Liver (tissue), 9 donors: ENCODE results near the gene SLC6A18. TPM values are rescaled to one million over a fixed set of nuclear protein-coding genes. Genes with fewer than 3 reads are reported as not detected.

Experiments used
- DNase-seq: peaks from one replicate; pipeline ENCODE4 v3.0.0-alpha.2; 2017; ENCODE audit warnings: low spot score
- H3K27ac ChIP-seq, 2 donors: one replicate each; pipeline ENCODE4 v1.7.0; 2013; ENCODE audit warnings: inconsistent platforms in 2 of 2, low read length in 2 of 2, control low read depth in 1 of 2, low read depth in 1 of 2, mild to moderate bottlenecking in 1 of 2
- H3K27me3 ChIP-seq, 4 donors: one replicate each; pipeline versions ENCODE4 v1.6.1 to v1.7.0; 2013; ENCODE audit warnings: low read length in 3 of 4, inconsistent platforms in 1 of 4, mild to moderate bottlenecking in 1 of 4, moderate library complexity in 1 of 4; ENCODE audit not compliant: control insufficient read depth in 4 of 4, insufficient read depth in 4 of 4
- H3K36me3 ChIP-seq, 4 donors: one replicate each; pipeline versions ENCODE4 v1.6.1 to v1.7.0; 2013; ENCODE audit warnings: low read length in 3 of 4, mild to moderate bottlenecking in 3 of 4, low read depth in 1 of 4, moderate library complexity in 1 of 4; ENCODE audit not compliant: control insufficient read depth in 4 of 4, insufficient read depth in 3 of 4
- H3K4me1 ChIP-seq, 4 donors: one replicate each; pipeline versions ENCODE4 v1.6.1 to v1.7.0; 2013; ENCODE audit warnings: low read length in 3 of 4, mild to moderate bottlenecking in 3 of 4, moderate library complexity in 1 of 4; ENCODE audit not compliant: control insufficient read depth in 4 of 4, insufficient read depth in 4 of 4
- H3K4me3 ChIP-seq, 3 donors: one replicate each; pipeline versions ENCODE4 v1.6.1 to v1.7.0; 2013; ENCODE audit warnings: low read length in 3 of 3, control low read depth in 1 of 3, low read depth in 1 of 3, mild to moderate bottlenecking in 1 of 3
- H3K9ac ChIP-seq, 2 donors: one replicate each; pipeline ENCODE4 v1.7.0; 2013; ENCODE audit warnings: low read length in 2 of 2, mild to moderate bottlenecking in 2 of 2, moderate library complexity in 2 of 2, control low read depth in 1 of 2, low read depth in 1 of 2
- H3K9me3 ChIP-seq, 4 donors: one replicate each; pipeline versions ENCODE4 v1.6.1 to v1.7.0; 2013; ENCODE audit warnings: low read length in 3 of 4; ENCODE audit not compliant: control insufficient read depth in 4 of 4
- EGR1 ChIP-seq, 2 donors: IDR thresholded peaks; 2 replicates each; pipeline ENCODE4 v1.6.1; 2016 to 2018; ENCODE audit warnings: antibody characterized with exemption in 2 of 2, low read depth in 2 of 2
- FOXA1 ChIP-seq: IDR thresholded peaks from 2 replicates; pipeline ENCODE4 v1.6.1; 2016; ENCODE audit warnings: antibody characterized with exemption
- FOXA2 ChIP-seq: IDR thresholded peaks from 2 replicates; pipeline ENCODE4 v1.6.1; 2016; ENCODE audit warnings: antibody characterized with exemption
- GABPA ChIP-seq, 2 donors: IDR thresholded peaks in 1 of 2; conservative IDR thresholded peaks in 1 of 2; 2 replicates each; pipeline ENCODE4 v1.6.1; 2016; ENCODE audit warnings: antibody characterized with exemption in 2 of 2, mild to moderate bottlenecking in 1 of 2, moderate library complexity in 1 of 2
- HNF4A ChIP-seq, 2 donors: conservative IDR thresholded peaks; 2 replicates each; pipeline ENCODE4 v1.6.1; 2016; ENCODE audit warnings: antibody characterized with exemption in 2 of 2, mild to moderate bottlenecking in 2 of 2
- HNF4G ChIP-seq: IDR thresholded peaks from 2 replicates; pipeline ENCODE4 v1.6.1; 2016; ENCODE audit warnings: antibody characterized with exemption
- JUND ChIP-seq, 2 donors: IDR thresholded peaks; 2 replicates each; pipeline ENCODE4 v1.6.1; 2016; ENCODE audit warnings: antibody characterized with exemption in 2 of 2
- NR2F2 ChIP-seq: IDR thresholded peaks from 2 replicates; pipeline ENCODE4 v1.6.1; 2016; ENCODE audit warnings: antibody characterized with exemption
- RAD21 ChIP-seq, 2 donors: IDR thresholded peaks; 2 replicates each; pipeline ENCODE4 v1.6.1; 2016; ENCODE audit warnings: antibody characterized with exemption in 2 of 2, mild to moderate bottlenecking in 2 of 2
- RXRA ChIP-seq, 2 donors: IDR thresholded peaks; 2 replicates each; pipeline ENCODE4 v1.6.1; 2017 to 2018; ENCODE audit warnings: antibody characterized with exemption in 2 of 2, mild to moderate bottlenecking in 1 of 2
- SP1 ChIP-seq: IDR thresholded peaks from 2 replicates; pipeline ENCODE4 v1.6.1; 2018; ENCODE audit warnings: antibody characterized with exemption, mild to moderate bottlenecking
- TAF1 ChIP-seq: conservative IDR thresholded peaks from 2 replicates; pipeline ENCODE4 v1.6.1; 2016; ENCODE audit warnings: antibody characterized with exemption, mild to moderate bottlenecking
- YY1 ChIP-seq: IDR thresholded peaks from 2 replicates; pipeline ENCODE4 v1.6.1; 2016; ENCODE audit warnings: antibody characterized with exemption, mild to moderate bottlenecking
- WGBS: extraction: QIAGEN DNeasy Blood & Tissue Kit; methylation state at CpG from one replicate; pipeline ENCODE4 v1.1.7; 2013; 5-methylcytosine and 5-hydroxymethylcytosine counted together
- polyA plus RNA-seq, 2 donors: library from polyadenylated mRNA; stranded (reverse) in 1 of 2; unstranded in 1 of 2; fragments of 200-250 nt in 1 of 2; fragments of >200 nt in 1 of 2; fragmentation: Nextera tagmentation in 1 of 2; extraction: Ambion mirVana in 1 of 2; gene quantifications; one replicate each; pipeline versions ENCODE4 v1.2.1 to v1.2.3, GENCODE V29; 2013 to 2015
- total RNA-seq, 2 donors: library from RNA; depleted of rRNA; stranded (reverse); fragments of >200 nt; gene quantifications; one replicate each; pipeline ENCODE4 v1.2.3, GENCODE V29; 2014
- TF ChIP-seq, protein P1 (sequence below): IDR thresholded peaks from 2 replicates; pipeline ENCODE4 v1.6.1; 2016; ENCODE audit warnings: antibody characterized with exemption, mild to moderate bottlenecking
- TF ChIP-seq, protein P2 (sequence below): fragments of 150-350 bp; IDR thresholded peaks from 2 replicates; pipeline ENCODE4 v1.5.1; 2017; ENCODE audit warnings: improper control_type of control experiment, low read depth, low read length; ENCODE audit not compliant: missing input control
- TF ChIP-seq, protein P3 (sequence below): IDR thresholded peaks from 2 replicates; pipeline ENCODE4 v1.6.1; 2016; ENCODE audit warnings: antibody characterized with exemption
- TF ChIP-seq, protein P4 (sequence below): IDR thresholded peaks from 2 replicates; pipeline ENCODE4 v1.6.1; 2016; ENCODE audit warnings: antibody characterized with exemption
- TF ChIP-seq, protein P5 (sequence below): IDR thresholded peaks from 2 replicates; pipeline ENCODE4 v1.6.1; 2016; ENCODE audit warnings: antibody characterized with exemption
- donor health status: healthy.
- donor health status: healthy.
- donor health status: healthy.
- donor health status: healthy.
- donor health status: healthy.

The SLC6A18 gene
- total and polyA plus RNA-seq, 4 donors, result not detected

DNA sequence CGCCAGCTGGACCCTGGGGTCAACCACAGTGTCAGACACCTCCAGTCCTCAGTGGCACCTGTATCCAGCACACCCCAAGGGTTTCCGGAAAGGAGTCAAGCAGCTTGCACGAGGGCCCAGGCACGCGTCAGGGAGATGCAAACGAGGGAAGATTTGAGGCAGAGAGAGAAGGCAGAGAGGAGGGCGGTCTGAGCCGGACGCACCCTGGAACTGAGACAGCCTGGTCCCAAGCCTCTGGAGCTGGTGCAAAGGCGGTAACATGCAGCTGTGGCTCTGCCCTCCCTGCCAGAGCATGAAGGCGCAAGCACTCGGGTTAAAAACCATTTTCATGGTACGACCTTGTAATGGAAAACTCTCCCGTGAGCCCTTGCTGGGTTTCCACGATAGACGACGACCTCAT is 32.2 kb downstream of the SLC6A18 start:
- TF ChIP-seq RAD21 (IDR thresholded peaks at IDR 0.05), result no peak
- TF ChIP-seq GABPA (IDR thresholded peaks at IDR 0.05 in 1 of 2, conservative IDR thresholded peaks at IDR 0.05 in 1 of 2), result no peak
- no peak for TF ChIP-seq EGR1 (IDR thresholded peaks at IDR 0.05; ENCODE audit: low read depth in 2 of 2)
- TF ChIP-seq SP1, result no peak
- TF ChIP-seq JUND (IDR thresholded peaks at IDR 0.05), result no peak
- TF ChIP-seq, protein P1, sequence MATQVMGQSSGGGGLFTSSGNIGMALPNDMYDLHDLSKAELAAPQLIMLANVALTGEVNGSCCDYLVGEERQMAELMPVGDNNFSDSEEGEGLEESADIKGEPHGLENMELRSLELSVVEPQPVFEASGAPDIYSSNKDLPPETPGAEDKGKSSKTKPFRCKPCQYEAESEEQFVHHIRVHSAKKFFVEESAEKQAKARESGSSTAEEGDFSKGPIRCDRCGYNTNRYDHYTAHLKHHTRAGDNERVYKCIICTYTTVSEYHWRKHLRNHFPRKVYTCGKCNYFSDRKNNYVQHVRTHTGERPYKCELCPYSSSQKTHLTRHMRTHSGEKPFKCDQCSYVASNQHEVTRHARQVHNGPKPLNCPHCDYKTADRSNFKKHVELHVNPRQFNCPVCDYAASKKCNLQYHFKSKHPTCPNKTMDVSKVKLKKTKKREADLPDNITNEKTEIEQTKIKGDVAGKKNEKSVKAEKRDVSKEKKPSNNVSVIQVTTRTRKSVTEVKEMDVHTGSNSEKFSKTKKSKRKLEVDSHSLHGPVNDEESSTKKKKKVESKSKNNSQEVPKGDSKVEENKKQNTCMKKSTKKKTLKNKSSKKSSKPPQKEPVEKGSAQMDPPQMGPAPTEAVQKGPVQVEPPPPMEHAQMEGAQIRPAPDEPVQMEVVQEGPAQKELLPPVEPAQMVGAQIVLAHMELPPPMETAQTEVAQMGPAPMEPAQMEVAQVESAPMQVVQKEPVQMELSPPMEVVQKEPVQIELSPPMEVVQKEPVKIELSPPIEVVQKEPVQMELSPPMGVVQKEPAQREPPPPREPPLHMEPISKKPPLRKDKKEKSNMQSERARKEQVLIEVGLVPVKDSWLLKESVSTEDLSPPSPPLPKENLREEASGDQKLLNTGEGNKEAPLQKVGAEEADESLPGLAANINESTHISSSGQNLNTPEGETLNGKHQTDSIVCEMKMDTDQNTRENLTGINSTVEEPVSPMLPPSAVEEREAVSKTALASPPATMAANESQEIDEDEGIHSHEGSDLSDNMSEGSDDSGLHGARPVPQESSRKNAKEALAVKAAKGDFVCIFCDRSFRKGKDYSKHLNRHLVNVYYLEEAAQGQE, result no peak
- TF ChIP-seq HNF4A (conservative IDR thresholded peaks at IDR 0.05), result no peak
- no peak for TF ChIP-seq NR2F2
- TF ChIP-seq FOXA2, result no peak
- TF ChIP-seq TAF1, result no peak
- TF ChIP-seq, protein P2, sequence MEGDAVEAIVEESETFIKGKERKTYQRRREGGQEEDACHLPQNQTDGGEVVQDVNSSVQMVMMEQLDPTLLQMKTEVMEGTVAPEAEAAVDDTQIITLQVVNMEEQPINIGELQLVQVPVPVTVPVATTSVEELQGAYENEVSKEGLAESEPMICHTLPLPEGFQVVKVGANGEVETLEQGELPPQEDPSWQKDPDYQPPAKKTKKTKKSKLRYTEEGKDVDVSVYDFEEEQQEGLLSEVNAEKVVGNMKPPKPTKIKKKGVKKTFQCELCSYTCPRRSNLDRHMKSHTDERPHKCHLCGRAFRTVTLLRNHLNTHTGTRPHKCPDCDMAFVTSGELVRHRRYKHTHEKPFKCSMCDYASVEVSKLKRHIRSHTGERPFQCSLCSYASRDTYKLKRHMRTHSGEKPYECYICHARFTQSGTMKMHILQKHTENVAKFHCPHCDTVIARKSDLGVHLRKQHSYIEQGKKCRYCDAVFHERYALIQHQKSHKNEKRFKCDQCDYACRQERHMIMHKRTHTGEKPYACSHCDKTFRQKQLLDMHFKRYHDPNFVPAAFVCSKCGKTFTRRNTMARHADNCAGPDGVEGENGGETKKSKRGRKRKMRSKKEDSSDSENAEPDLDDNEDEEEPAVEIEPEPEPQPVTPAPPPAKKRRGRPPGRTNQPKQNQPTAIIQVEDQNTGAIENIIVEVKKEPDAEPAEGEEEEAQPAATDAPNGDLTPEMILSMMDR, result no peak
- TF ChIP-seq, protein P3, sequence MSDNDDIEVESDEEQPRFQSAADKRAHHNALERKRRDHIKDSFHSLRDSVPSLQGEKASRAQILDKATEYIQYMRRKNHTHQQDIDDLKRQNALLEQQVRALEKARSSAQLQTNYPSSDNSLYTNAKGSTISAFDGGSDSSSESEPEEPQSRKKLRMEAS, result no peak
- TF ChIP-seq YY1, result no peak
- no peak for TF ChIP-seq RXRA (IDR thresholded peaks at IDR 0.05)
- TF ChIP-seq, protein P4, sequence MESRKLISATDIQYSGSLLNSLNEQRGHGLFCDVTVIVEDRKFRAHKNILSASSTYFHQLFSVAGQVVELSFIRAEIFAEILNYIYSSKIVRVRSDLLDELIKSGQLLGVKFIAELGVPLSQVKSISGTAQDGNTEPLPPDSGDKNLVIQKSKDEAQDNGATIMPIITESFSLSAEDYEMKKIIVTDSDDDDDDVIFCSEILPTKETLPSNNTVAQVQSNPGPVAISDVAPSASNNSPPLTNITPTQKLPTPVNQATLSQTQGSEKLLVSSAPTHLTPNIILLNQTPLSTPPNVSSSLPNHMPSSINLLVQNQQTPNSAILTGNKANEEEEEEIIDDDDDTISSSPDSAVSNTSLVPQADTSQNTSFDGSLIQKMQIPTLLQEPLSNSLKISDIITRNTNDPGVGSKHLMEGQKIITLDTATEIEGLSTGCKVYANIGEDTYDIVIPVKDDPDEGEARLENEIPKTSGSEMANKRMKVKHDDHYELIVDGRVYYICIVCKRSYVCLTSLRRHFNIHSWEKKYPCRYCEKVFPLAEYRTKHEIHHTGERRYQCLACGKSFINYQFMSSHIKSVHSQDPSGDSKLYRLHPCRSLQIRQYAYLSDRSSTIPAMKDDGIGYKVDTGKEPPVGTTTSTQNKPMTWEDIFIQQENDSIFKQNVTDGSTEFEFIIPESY, result no peak
- TF ChIP-seq HNF4G, result no peak
- TF ChIP-seq, protein P5, sequence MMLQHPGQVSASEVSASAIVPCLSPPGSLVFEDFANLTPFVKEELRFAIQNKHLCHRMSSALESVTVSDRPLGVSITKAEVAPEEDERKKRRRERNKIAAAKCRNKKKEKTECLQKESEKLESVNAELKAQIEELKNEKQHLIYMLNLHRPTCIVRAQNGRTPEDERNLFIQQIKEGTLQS, result no peak
- no peak overlapping the region for H3K4me3 ChIP-seq
- no peaks in the 10 kb centered on the region for H3K4me1 ChIP-seq
- H3K9ac ChIP-seq, result no peak overlapping the region
- no peak overlapping the region for H3K27ac ChIP-seq
- no peaks in the 10 kb centered on the region for H3K36me3 ChIP-seq
- no peaks in the 10 kb centered on the region for H3K9me3 ChIP-seq
- WGBS, result 86% methylated on average over 17 of the region's 17 CpGs
- DNase-seq, result no peak
- no peaks in the 10 kb centered on the region for H3K27me3 ChIP-seq

DNA sequence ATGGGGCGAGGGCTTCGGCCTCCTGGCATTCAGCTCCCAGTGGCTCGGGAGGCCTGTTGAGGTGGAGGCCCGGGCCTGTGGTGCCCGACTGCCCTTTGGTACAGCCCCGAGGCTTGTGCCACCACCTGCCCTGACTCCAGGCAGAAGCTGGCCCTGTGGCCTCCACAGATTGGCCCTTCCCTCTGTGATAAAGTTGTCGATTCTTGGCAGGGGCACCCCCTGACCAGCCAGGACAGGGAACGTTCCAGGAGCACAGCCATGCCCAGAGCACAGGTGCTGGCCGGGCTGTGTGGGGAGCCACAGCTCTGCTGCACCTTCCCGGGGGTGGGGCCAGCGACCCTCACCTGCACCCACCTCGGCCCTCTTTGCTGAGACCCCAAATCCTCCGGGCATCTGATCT is 32.7 kb downstream of the SLC6A18 start:
- DNase-seq, result no peak
- Histone ChIP-seq H3K9ac (no peak overlapping the region), H3K27me3 (no peaks in the 10 kb centered on the region), H3K4me1 (no peaks in the 10 kb centered on the region), H3K36me3 (no peaks in the 10 kb centered on the region), H3K27ac (no peak overlapping the region), H3K9me3 (peaks cover 0 to 2% (median 0%) of the 10 kb centered on the region in 4 donors), H3K4me3 (no peak overlapping the region)
- 82% methylated on average over 13 of the region's 13 CpGs for WGBS
- no peak for TF ChIP-seq FOXA1
